ENCODE data around the gene HTR1B.

Gene HTR1B

DNA sequence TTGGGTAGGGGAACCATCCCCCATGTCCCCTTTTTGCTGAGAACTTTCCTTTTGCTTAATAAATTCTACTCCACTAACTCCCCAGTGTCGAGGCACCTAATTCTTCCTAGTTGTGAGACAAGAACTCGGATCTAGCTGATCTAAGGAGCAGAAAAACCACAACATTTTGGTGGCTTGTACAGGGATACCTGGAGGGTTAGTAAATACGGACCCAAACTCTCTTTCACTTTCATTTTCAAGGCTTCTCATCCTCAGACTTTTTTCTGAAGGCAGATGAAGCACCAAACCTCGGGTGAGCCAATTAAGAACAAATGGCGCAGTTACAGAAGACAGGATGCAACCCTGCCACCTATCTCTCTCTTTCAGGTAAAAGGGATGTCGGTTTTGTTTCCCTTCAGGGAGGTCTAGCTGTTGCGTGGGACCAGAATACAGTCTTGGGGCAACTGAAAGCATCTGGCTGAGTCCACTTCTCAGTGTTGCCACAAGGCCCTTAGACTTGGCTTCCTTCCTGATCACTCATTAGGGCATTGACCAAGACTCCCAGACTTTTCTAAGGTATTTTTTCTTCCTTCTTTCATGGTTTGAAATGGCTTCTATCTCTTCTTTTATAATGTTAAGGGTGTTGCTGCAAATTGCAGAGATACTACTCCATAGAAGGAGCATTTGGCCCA lies 11.1 kb upstream of the HTR1B start:
- no peak overlapping the region for H2BK5ac ChIP-seq (ENCODE audit: low read length)
- WGBS, 2 donors (ENCODE audit: extremely low coverage in 2 of 2, insufficient read length in 2 of 2, insufficient replicate concordance in 1 of 2): no CpG with 5 or more reads among the region's 7 CpGs
- no peak overlapping the region for H4K91ac ChIP-seq (ENCODE audit: low read depth, low read length, poor library complexity)
- H3K9me3 ChIP-seq (replicated peaks in 1 of 2; ENCODE audit: control insufficient read depth in 2 of 2, insufficient read depth in 1 of 2, low read depth in 1 of 2, low read length in 2 of 2): no peaks in the 10 kb centered on the region
- H2AK5ac ChIP-seq (ENCODE audit: low read depth, low read length): no peak overlapping the region
- no peak overlapping the region for H2BK15ac ChIP-seq (ENCODE audit: low read length)
- H2BK120ac ChIP-seq (ENCODE audit: low read depth, low read length): no peak overlapping the region
- H3K4ac ChIP-seq (ENCODE audit: low read length): no peak overlapping the region
- H3K36me3 ChIP-seq (replicated peaks in 1 of 2; ENCODE audit: control insufficient read depth in 2 of 2, insufficient read depth in 2 of 2, low read length in 2 of 2): no peaks in the 10 kb centered on the region
- H3K14ac ChIP-seq (ENCODE audit: low read length): no peak overlapping the region
- H3K9ac ChIP-seq (ENCODE audit: low read depth, low read length, poor library complexity): no peak overlapping the region
- H3K4me3 ChIP-seq (ENCODE audit: low read length in 2 of 2): no peak overlapping the region
- no peaks in the 10 kb centered on the region for H3K79me1 ChIP-seq (ENCODE audit: low read depth, low read length)
- no peaks in the 10 kb centered on the region for H3K4me1 ChIP-seq (ENCODE audit: control insufficient read depth in 2 of 2, insufficient read depth in 1 of 2, low read depth in 1 of 2, low read length in 2 of 2)
- no peak overlapping the region for H3K18ac ChIP-seq (ENCODE audit: low read length)
- H3K27me3 ChIP-seq (ENCODE audit: control insufficient read depth in 3 of 3, insufficient read depth in 3 of 3, low read depth in 1 of 3, low read length in 3 of 3): no peaks in the 10 kb centered on the region
- no peak overlapping the region for H3K23ac ChIP-seq (ENCODE audit: low read depth, low read length, poor library complexity)
- H2AFZ ChIP-seq (ENCODE audit: low read length): no peak overlapping the region
- H3K4me2 ChIP-seq (ENCODE audit: insufficient read depth, low read length, poor library complexity, severe bottlenecking): no peak overlapping the region
- H3K27ac ChIP-seq (replicated peaks; ENCODE audit: low read length): no peak overlapping the region
- H4K8ac ChIP-seq (ENCODE audit: low read depth, low read length): no peak overlapping the region
- DNase-seq (ENCODE audit: low spot score): no peak
- H2BK12ac ChIP-seq (ENCODE audit: low read length): no peak overlapping the region

DNA sequence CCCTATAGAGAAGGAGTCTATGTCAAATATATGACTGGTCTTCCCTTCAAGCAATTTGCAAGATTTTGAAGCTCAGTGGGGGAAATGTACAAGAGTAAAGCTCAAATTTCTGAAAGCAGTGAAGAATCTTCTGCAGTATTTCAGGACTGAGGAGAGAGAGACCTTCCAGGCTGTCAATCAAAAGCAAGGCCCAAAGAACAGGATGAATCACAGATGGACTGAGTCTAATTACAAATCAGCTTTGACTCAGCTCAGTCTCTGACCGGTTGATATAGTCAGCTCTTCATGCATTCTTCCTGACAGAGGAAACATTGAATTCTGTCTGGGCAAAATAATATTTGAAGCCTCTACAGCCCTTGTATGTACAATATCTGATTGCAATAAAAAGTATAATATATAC lies 7.7 kb upstream of the HTR1B start:
- Histone ChIP-seq H2BK15ac (ENCODE audit: low read length) (no peak overlapping the region), H3K18ac (ENCODE audit: low read length) (no peak overlapping the region), H3K27ac (replicated peaks; ENCODE audit: low read length) (no peak overlapping the region), H2AK5ac (ENCODE audit: low read depth, low read length) (no peak overlapping the region), H4K8ac (ENCODE audit: low read depth, low read length) (no peak overlapping the region), H3K27me3 (ENCODE audit: control insufficient read depth in 3 of 3, insufficient read depth in 3 of 3, low read depth in 1 of 3, low read length in 3 of 3) (peaks cover 0 to 13% (median 7%) of the 10 kb centered on the region in 3 experiments), H3K4me1 (ENCODE audit: control insufficient read depth in 2 of 2, insufficient read depth in 1 of 2, low read depth in 1 of 2, low read length in 2 of 2) (peaks cover 0 to 2% of the 10 kb centered on the region in 2 donors), H3K9me3 (replicated peaks in 1 of 2; ENCODE audit: control insufficient read depth in 2 of 2, insufficient read depth in 1 of 2, low read depth in 1 of 2, low read length in 2 of 2) (no peaks in the 10 kb centered on the region), H3K9ac (ENCODE audit: low read depth, low read length, poor library complexity) (no peak overlapping the region), H2BK5ac (ENCODE audit: low read length) (no peak overlapping the region), H3K36me3 (replicated peaks in 1 of 2; ENCODE audit: control insufficient read depth in 2 of 2, insufficient read depth in 2 of 2, low read length in 2 of 2) (no peaks in the 10 kb centered on the region), H3K4me3 (ENCODE audit: low read length in 2 of 2) (no peak overlapping the region), H2AFZ (ENCODE audit: low read length) (no peak overlapping the region), H3K79me1 (ENCODE audit: low read depth, low read length) (no peaks in the 10 kb centered on the region), H2BK120ac (ENCODE audit: low read depth, low read length) (no peak overlapping the region), H3K23ac (ENCODE audit: low read depth, low read length, poor library complexity) (no peak overlapping the region), H3K4me2 (ENCODE audit: insufficient read depth, low read length, poor library complexity, severe bottlenecking) (no peak overlapping the region), H4K91ac (ENCODE audit: low read depth, low read length, poor library complexity) (no peak overlapping the region), H2BK12ac (ENCODE audit: low read length) (no peak overlapping the region), H3K4ac (ENCODE audit: low read length) (no peak overlapping the region), H3K14ac (ENCODE audit: low read length) (no peak overlapping the region)
- no peak for DNase-seq (ENCODE audit: low spot score)
- WGBS, 2 donors (ENCODE audit: extremely low coverage in 2 of 2, insufficient read length in 2 of 2, insufficient replicate concordance in 1 of 2): no CpG with 5 or more reads among the region's 1 CpG

DNA sequence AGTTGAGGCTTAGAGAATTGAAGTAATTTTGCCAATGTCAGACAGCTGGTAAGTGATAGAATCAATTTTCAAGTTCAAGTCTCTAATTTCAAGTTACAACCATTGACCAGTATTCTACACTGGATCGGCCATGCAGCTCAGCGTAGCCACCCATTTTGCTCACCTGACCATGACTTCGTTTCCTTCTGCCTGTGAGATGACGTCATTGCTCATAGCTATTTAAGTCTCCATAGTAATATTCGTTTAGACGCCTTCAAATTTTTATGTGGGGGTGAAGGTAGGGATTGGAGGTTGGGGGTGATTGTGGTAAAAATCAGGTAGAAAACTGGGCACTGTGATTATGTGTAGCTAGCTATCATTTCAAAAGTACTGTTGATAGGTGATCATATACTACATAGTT lies 5.6 kb upstream of the HTR1B start:
- Histone ChIP-seq H3K4ac (ENCODE audit: low read length) (no peak overlapping the region), H3K27me3 (ENCODE audit: control insufficient read depth in 3 of 3, insufficient read depth in 3 of 3, low read depth in 1 of 3, low read length in 3 of 3) (peaks cover 2 to 34% (median 23%) of the 10 kb centered on the region in 3 experiments), H4K91ac (ENCODE audit: low read depth, low read length, poor library complexity) (no peak overlapping the region), H2AFZ (ENCODE audit: low read length) (no peak overlapping the region), H2BK5ac (ENCODE audit: low read length) (no peak overlapping the region), H3K4me2 (ENCODE audit: insufficient read depth, low read length, poor library complexity, severe bottlenecking) (no peak overlapping the region), H3K79me1 (ENCODE audit: low read depth, low read length) (no peaks in the 10 kb centered on the region), H2BK120ac (ENCODE audit: low read depth, low read length) (no peak overlapping the region), H3K9ac (ENCODE audit: low read depth, low read length, poor library complexity) (no peak overlapping the region), H2BK15ac (ENCODE audit: low read length) (no peak overlapping the region), H2AK5ac (ENCODE audit: low read depth, low read length) (no peak overlapping the region), H3K14ac (ENCODE audit: low read length) (no peak overlapping the region), H3K9me3 (replicated peaks in 1 of 2; ENCODE audit: control insufficient read depth in 2 of 2, insufficient read depth in 1 of 2, low read depth in 1 of 2, low read length in 2 of 2) (no peaks in the 10 kb centered on the region), H3K4me1 (ENCODE audit: control insufficient read depth in 2 of 2, insufficient read depth in 1 of 2, low read depth in 1 of 2, low read length in 2 of 2) (peaks cover 0 to 5% of the 10 kb centered on the region in 2 donors), H3K27ac (replicated peaks; ENCODE audit: low read length) (no peak overlapping the region), H3K4me3 (ENCODE audit: low read length in 2 of 2) (no peak overlapping the region), H3K18ac (ENCODE audit: low read length) (no peak overlapping the region), H3K36me3 (replicated peaks in 1 of 2; ENCODE audit: control insufficient read depth in 2 of 2, insufficient read depth in 2 of 2, low read length in 2 of 2) (no peaks in the 10 kb centered on the region), H4K8ac (ENCODE audit: low read depth, low read length) (no peak overlapping the region), H2BK12ac (ENCODE audit: low read length) (no peak overlapping the region), H3K23ac (ENCODE audit: low read depth, low read length, poor library complexity) (no peak overlapping the region)
- DNase-seq (ENCODE audit: low spot score): no peak
- WGBS, 2 donors (ENCODE audit: extremely low coverage in 2 of 2, insufficient read length in 2 of 2, insufficient replicate concordance in 1 of 2): no CpG with 5 or more reads among the region's 6 CpGs

DNA sequence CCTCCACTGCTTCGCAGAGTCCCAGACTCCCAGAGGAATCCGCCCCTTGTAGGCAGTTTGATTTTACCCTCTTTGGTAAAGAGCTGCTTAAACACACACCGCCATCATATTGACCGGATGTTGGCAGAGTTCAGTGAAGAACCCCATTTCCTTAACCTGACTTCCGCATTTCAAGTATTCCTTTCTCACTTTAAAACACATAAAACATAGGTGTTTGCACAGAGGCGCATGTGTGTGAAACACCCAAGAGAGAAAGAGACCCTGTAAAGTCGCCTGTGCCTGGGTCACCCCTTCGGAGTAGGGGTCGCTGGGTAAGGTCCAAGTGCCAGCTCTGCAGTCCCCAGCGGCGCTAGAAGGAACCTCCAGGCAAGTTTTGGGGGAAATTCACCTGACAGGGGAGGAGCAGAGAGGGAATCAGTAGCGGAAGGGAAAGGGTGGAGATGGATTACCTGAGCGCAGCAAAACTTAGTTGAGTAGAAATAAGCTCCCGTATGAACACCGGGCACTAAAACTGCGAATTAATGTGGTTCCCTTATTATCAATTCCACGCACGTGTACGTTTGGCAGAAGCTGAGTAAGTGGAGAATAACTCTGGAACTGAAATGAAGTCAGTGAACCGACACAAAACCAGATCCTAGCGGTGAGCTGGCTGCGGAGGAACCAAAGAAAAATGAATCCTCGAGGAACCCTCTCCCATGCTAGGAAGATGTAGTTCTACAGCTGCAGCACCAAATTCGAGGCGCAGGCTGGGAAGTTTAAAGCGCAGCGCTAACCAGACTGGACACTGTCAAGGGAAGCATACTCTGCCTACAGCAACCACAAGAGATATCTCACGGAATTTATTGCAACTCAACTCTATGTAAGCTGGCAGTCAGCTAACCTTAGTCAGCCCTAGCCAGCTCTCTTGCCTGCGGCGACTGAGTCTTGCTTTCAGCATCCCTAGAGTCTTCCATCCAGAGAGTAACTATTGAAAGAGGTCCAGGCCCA lies 3.5 kb upstream of the HTR1B start:
- no peak overlapping the region for H4K91ac ChIP-seq (ENCODE audit: low read depth, low read length, poor library complexity)
- no peak overlapping the region for H2BK5ac ChIP-seq (ENCODE audit: low read length)
- H2BK120ac ChIP-seq (ENCODE audit: low read depth, low read length): no peak overlapping the region
- no peaks in the 10 kb centered on the region for H3K36me3 ChIP-seq (replicated peaks in 1 of 2; ENCODE audit: control insufficient read depth in 2 of 2, insufficient read depth in 2 of 2, low read length in 2 of 2)
- no peak overlapping the region for H3K18ac ChIP-seq (ENCODE audit: low read length)
- no peak overlapping the region for H2BK15ac ChIP-seq (ENCODE audit: low read length)
- H2BK12ac ChIP-seq (ENCODE audit: low read length): no peak overlapping the region
- no CpG with 5 or more reads among the region's 30 CpGs for WGBS, 2 donors (ENCODE audit: extremely low coverage in 2 of 2, insufficient read length in 2 of 2, insufficient replicate concordance in 1 of 2)
- peak; percentile 35 for DNase-seq (ENCODE audit: low spot score)
- no peak overlapping the region for H3K23ac ChIP-seq (ENCODE audit: low read depth, low read length, poor library complexity)
- H2AFZ ChIP-seq (ENCODE audit: low read length): peak overlapping the region; percentile 93
- H3K4me1 ChIP-seq (ENCODE audit: control insufficient read depth in 2 of 2, insufficient read depth in 1 of 2, low read depth in 1 of 2, low read length in 2 of 2): peaks cover 0 to 13% of the 10 kb centered on the region in 2 donors
- H3K4me2 ChIP-seq (ENCODE audit: insufficient read depth, low read length, poor library complexity, severe bottlenecking): peak overlapping the region; percentile 79
- H3K4me3 ChIP-seq (ENCODE audit: low read length in 2 of 2): peak overlapping the region; percentile 44 to 83
- H2AK5ac ChIP-seq (ENCODE audit: low read depth, low read length): no peak overlapping the region
- no peaks in the 10 kb centered on the region for H3K79me1 ChIP-seq (ENCODE audit: low read depth, low read length)
- H3K4ac ChIP-seq (ENCODE audit: low read length): no peak overlapping the region
- no peak overlapping the region for H3K9ac ChIP-seq (ENCODE audit: low read depth, low read length, poor library complexity)
- H3K14ac ChIP-seq (ENCODE audit: low read length): no peak overlapping the region
- no peak overlapping the region for H3K27ac ChIP-seq (replicated peaks; ENCODE audit: low read length)
- peaks cover 2 to 5% of the 10 kb centered on the region in 2 donors for H3K9me3 ChIP-seq (replicated peaks in 1 of 2; ENCODE audit: control insufficient read depth in 2 of 2, insufficient read depth in 1 of 2, low read depth in 1 of 2, low read length in 2 of 2)
- H4K8ac ChIP-seq (ENCODE audit: low read depth, low read length): no peak overlapping the region
- peaks cover 11 to 56% (median 44%) of the 10 kb centered on the region in 3 experiments for H3K27me3 ChIP-seq (ENCODE audit: control insufficient read depth in 3 of 3, insufficient read depth in 3 of 3, low read depth in 1 of 3, low read length in 3 of 3)

Measured in neuronal stem cell (in vitro differentiated cells).